Breast epithelium (tissue), 3 donors: ENCODE data around the gene PRDM2.

Source experiments
- POLR2A ChIP-seq: fragments of 450-650 bp; IDR thresholded peaks from one replicate; pipeline ENCODE4 v1.6.1; 2016; ENCODE audit warnings: antibody characterized with exemption, mild to moderate bottlenecking, moderate library complexity
- POLR2AphosphoS5 ChIP-seq, 3 donors: sonication (generic); formaldehyde crosslinking; IDR thresholded peaks; one replicate each; pipeline ENCODE4 v1.6.1; 2017; ENCODE audit warnings: antibody characterized with exemption in 3 of 3
- TF ChIP-seq, protein P1 (sequence below), 3 donors: fragments of 450-650 bp; IDR thresholded peaks; one replicate each; pipeline ENCODE4 v1.5.1; 2016 to 2017; ENCODE audit warnings: antibody characterized with exemption in 3 of 3, mild to moderate bottlenecking in 3 of 3, moderate library complexity in 3 of 3

DNA sequence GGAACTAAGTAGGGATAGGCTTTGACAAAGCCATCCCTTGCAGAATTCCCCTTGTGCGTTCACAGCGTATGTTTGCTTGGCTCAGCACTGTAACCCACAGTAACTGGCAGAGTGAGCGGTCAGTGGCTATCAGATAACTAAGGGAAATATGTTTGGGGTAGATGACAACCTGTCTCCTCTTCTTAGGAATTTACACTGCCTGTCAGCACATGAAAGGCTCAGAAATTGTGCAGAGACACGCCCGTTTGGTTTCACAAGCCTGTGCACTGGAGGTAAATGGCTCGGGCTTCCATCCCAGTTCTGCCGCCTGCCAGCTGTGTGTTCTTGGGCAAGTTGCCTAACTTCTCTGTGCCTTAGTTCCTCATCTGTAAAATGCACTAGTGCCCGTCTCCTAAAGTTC lies 101.2 kb downstream of the PRDM2 start:
- TF ChIP-seq, protein P1, sequence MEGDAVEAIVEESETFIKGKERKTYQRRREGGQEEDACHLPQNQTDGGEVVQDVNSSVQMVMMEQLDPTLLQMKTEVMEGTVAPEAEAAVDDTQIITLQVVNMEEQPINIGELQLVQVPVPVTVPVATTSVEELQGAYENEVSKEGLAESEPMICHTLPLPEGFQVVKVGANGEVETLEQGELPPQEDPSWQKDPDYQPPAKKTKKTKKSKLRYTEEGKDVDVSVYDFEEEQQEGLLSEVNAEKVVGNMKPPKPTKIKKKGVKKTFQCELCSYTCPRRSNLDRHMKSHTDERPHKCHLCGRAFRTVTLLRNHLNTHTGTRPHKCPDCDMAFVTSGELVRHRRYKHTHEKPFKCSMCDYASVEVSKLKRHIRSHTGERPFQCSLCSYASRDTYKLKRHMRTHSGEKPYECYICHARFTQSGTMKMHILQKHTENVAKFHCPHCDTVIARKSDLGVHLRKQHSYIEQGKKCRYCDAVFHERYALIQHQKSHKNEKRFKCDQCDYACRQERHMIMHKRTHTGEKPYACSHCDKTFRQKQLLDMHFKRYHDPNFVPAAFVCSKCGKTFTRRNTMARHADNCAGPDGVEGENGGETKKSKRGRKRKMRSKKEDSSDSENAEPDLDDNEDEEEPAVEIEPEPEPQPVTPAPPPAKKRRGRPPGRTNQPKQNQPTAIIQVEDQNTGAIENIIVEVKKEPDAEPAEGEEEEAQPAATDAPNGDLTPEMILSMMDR (IDR thresholded peaks at IDR 0.05) = no peak
- no peak for TF ChIP-seq POLR2A
- no peak for TF ChIP-seq POLR2AphosphoS5 (IDR thresholded peaks at IDR 0.05)
